Fibroblast of mammary gland (primary cell): ENCODE results near the gene PEDS1.
A peak's percentile ranks its signal among the peaks of the same experiment; 100 is the strongest.
"Not testable (repeated sequence)": the region's sequence is repeated elsewhere in the genome, so short reads cannot be mapped to it uniquely, and the experiment has no call there.

Experiments
- DNase-seq: peaks from one replicate; pipeline ENCODE4 v3.0.0-alpha.2; 2010; ENCODE audit warnings: low read depth
- H3K4me3 ChIP-seq: 2 replicates; pipeline ENCODE4 v1.5.1; 2011; ENCODE audit warnings: low read depth, mild to moderate bottlenecking, low read length, moderate library complexity; ENCODE audit not compliant: control insufficient read depth
- TF ChIP-seq, protein P1 (sequence below): conservative IDR thresholded peaks from 2 replicates; pipeline ENCODE4 v1.5.1; 2011; ENCODE audit warnings: low read depth, low read length, inconsistent platforms; ENCODE audit not compliant: control insufficient read depth, insufficient read depth

Gene PEDS1

DNA sequence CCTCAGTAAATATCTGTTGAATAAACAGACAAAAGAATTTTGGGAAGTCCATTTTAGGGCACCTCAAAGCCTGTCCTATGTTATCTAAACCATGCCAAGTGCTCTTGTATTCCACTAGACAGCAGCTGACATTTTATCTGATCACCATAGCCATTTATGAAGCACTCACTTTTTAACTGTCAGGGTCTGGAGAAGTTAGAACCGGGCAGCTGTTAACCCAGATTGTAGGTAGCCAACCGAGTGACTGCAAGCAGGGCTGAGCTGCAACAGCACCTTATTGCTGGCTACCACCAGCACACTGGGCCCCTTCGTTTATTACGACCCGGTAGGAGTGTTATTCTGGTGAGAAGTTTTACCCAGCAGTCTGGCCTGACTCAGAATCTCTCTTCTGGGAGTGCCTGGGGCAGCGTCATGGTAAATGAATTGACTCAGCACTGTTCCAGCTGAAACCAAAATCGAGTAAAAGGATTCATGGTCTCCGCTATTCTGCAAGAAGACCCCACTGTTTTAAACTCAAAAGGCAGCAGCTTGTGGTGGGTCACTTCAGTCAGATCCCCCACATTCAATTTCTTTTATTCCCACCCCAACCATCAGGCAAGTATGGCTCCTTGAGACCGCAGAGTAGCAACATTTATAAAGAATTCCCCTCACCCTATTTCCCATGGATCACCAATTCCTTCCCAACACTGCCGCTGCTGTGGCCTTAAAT, 42.2 kb downstream of the PEDS1 start:
- DNase-seq, result peak; percentile 74
- H3K4me3 ChIP-seq, result peak overlapping the region; percentile 97

GRCh38 chr20:50110141-50111047, 43.1 kb downstream of the PEDS1 start:
- TF ChIP-seq, protein P1, sequence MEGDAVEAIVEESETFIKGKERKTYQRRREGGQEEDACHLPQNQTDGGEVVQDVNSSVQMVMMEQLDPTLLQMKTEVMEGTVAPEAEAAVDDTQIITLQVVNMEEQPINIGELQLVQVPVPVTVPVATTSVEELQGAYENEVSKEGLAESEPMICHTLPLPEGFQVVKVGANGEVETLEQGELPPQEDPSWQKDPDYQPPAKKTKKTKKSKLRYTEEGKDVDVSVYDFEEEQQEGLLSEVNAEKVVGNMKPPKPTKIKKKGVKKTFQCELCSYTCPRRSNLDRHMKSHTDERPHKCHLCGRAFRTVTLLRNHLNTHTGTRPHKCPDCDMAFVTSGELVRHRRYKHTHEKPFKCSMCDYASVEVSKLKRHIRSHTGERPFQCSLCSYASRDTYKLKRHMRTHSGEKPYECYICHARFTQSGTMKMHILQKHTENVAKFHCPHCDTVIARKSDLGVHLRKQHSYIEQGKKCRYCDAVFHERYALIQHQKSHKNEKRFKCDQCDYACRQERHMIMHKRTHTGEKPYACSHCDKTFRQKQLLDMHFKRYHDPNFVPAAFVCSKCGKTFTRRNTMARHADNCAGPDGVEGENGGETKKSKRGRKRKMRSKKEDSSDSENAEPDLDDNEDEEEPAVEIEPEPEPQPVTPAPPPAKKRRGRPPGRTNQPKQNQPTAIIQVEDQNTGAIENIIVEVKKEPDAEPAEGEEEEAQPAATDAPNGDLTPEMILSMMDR, result no peak
- peak; percentile 33 for DNase-seq
- H3K4me3 ChIP-seq, result peak overlapping the region; percentile 97

More for the DNA sequence above, 42.2 kb downstream of the PEDS1 start:
- TF ChIP-seq, protein P1, result no peak

DNA sequence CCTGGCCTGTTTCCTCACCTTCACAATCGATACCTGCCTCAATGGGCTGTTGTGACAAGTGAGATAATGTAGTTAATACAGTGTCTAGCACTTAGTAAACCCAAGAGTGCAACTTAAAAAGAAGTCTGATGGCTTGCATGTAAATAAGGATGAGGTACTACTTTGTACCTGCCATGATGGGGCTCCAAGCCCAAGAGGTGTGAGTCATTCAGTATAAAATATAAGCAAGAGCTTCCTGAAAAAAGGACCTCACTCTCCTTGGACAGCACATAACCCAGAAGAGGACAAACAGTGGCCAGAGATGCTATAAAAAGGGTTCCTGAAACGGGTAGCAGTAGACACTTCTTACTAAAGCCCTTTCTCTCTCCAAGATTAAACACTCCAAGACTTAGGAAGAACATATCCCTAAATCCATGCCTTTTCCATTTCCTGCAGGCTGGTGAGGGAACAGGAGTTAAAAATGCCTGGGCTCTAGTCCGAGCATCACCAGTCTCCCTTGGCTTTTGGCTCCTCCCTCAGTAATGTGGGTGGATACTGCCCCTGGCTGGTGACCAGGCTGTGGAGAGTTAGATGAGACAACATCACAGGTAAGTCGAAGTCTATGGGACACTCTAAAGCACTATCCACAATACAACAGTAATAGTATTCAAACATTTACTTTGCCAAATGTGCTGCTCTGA, 44.8 kb downstream of the PEDS1 start:
- no peak overlapping the region for H3K4me3 ChIP-seq
- no peak for DNase-seq

GRCh38 chr20:50107796-50108331, 45.7 kb downstream of the PEDS1 start:
- H3K4me3 ChIP-seq, result no peak overlapping the region
- TF ChIP-seq, protein P1, result no peak

More for the DNA sequence above, 44.8 kb downstream of the PEDS1 start:
- TF ChIP-seq, protein P1, result no peak

GRCh38 chr20:50107086-50107660, 46.4 kb downstream of the PEDS1 start:
- no peak overlapping the region for H3K4me3 ChIP-seq
- TF ChIP-seq, protein P1, result no peak
- no peak for DNase-seq

More at GRCh38 chr20:50107796-50108331, 45.7 kb downstream of the PEDS1 start:
- DNase-seq, result no peak

GRCh38 chr20:50106669-50107068, 46.9 kb downstream of the PEDS1 start:
- not testable (repeated sequence) for DNase-seq, H3K4me3 ChIP-seq
